NB4 (cell line): ENCODE data around the gene ENPP6.

ENCODE experiments used
- MYC ChIP-seq: IDR thresholded peaks from 2 replicates; pipeline ENCODE4 v1.6.1; 2011; ENCODE audit warnings: low read depth, low read length
- TF ChIP-seq, protein P1 (sequence below): IDR thresholded peaks from one replicate; pipeline ENCODE4 v1.5.1; 2012; ENCODE audit warnings: low read depth, low read length

DNA sequence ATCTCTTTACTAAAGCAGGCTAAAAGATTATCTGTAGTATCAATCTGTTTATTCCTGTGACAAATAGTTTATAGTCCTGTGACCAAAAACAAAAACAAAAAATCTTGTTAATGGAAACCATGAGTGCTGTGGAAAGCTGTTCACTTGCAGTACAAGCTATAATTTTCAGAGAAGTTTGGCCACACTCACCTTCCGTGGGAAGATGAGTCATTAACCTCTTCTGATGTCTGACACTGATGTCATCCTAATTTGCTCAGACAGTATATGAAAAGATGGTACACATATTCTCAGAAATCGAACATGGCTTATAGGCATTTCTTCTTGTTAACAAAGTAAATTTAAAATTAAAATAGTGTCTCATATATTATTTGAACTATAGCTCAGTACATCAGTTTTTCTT is 19.9 kb upstream of the ENPP6 start:
- no peak for TF ChIP-seq MYC
- TF ChIP-seq, protein P1, sequence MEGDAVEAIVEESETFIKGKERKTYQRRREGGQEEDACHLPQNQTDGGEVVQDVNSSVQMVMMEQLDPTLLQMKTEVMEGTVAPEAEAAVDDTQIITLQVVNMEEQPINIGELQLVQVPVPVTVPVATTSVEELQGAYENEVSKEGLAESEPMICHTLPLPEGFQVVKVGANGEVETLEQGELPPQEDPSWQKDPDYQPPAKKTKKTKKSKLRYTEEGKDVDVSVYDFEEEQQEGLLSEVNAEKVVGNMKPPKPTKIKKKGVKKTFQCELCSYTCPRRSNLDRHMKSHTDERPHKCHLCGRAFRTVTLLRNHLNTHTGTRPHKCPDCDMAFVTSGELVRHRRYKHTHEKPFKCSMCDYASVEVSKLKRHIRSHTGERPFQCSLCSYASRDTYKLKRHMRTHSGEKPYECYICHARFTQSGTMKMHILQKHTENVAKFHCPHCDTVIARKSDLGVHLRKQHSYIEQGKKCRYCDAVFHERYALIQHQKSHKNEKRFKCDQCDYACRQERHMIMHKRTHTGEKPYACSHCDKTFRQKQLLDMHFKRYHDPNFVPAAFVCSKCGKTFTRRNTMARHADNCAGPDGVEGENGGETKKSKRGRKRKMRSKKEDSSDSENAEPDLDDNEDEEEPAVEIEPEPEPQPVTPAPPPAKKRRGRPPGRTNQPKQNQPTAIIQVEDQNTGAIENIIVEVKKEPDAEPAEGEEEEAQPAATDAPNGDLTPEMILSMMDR: no peak
